ENCODE data around the gene VWA5B2. TPM values are rescaled to one million over a fixed set of nuclear protein-coding genes. Genes with fewer than 3 reads are reported as not detected.
A peak's percentile ranks its signal among the peaks of the same experiment; 100 is the strongest.
"Not testable (repeated sequence)": the region's sequence is repeated elsewhere in the genome, so short reads cannot be mapped to it uniquely, and the experiment has no call there.

VWA5B2 gene
- total and polyA plus RNA-seq, 8 donors = under 0.01 to 100.0 (median 2.4) TPM

- intact Hi-C loops (cut with DNase I; ENCODE audit: low total_unique reads) = no loop called here
- peaks cover 0 to 16% (median 9%) of the 10 kb centered on the region in 4 donors for H3K36me3 ChIP-seq
- no peaks in the 10 kb centered on the region for H3K9me3 ChIP-seq
- DNase-seq = peak in 1 of 2 donors; percentile 65
- H3K4me3 ChIP-seq = peak overlapping the region; percentile 45 to 64 (median 56)
- 2 to 3% (median 2%) methylated on average over 40 to 66 of the region's 66 CpGs for WGBS, 5 donors
- peak overlapping the region in 1 of 5 donors; percentile 7 for H3K27ac ChIP-seq
- peaks cover 30 to 34% (median 32%) of the 10 kb centered on the region in 4 donors for H3K4me1 ChIP-seq
- peaks cover 9 to 95% (median 50%) of the 10 kb centered on the region in 3 donors for H3K27me3 ChIP-seq
- TF ChIP-seq CTCF (IDR thresholded peaks at IDR 0.05) = no peak
- TF ChIP-seq EP300 (IDR thresholded peaks at IDR 0.05) = no peak
- TF ChIP-seq POLR2AphosphoS5 (IDR thresholded peaks at IDR 0.05) = no peak
- TF ChIP-seq POLR2A (IDR thresholded peaks at IDR 0.05) = no peak
Measured at GRCh38 chr3:184261854-184262763, 32.7 kb downstream of the VWA5B2 start.

- peaks cover 9 to 94% (median 52%) of the 10 kb centered on the region in 3 donors for H3K27me3 ChIP-seq
- intact Hi-C loops (cut with DNase I; ENCODE audit: low total_unique reads) = no loop called here
- H3K36me3 ChIP-seq = peaks cover 0 to 11% (median 6%) of the 10 kb centered on the region in 4 donors
- no peaks in the 10 kb centered on the region for H3K9me3 ChIP-seq
- peaks cover 30 to 34% (median 32%) of the 10 kb centered on the region in 4 donors for H3K4me1 ChIP-seq
- peak overlapping the region in 3 of 4 donors; percentile 45 to 64 (median 63) for H3K4me3 ChIP-seq
- 16 to 25% (median 17%) methylated on average over 13 to 15 of the region's 15 CpGs for WGBS, 5 donors
- H3K27ac ChIP-seq = no peak overlapping the region
- TF ChIP-seq EP300 (IDR thresholded peaks at IDR 0.05) = no peak
- TF ChIP-seq CTCF (IDR thresholded peaks at IDR 0.05) = no peak
- TF ChIP-seq POLR2A (IDR thresholded peaks at IDR 0.05) = no peak
- TF ChIP-seq POLR2AphosphoS5 (IDR thresholded peaks at IDR 0.05) = no peak
- DNase-seq = no peak
Measured at GRCh38 chr3:184262764-184263179, 33.4 kb downstream of the VWA5B2 start.

GRCh38 chr3:184267249-184267648 lies 37.9 kb downstream of the VWA5B2 start:
- H3K9me3 ChIP-seq; intact Hi-C loops (cut with DNase I; ENCODE audit: low total_unique reads); H3K4me1 ChIP-seq; H3K4me3 ChIP-seq; DNase-seq; H3K27ac ChIP-seq; H3K36me3 ChIP-seq: not testable (repeated sequence)
- WGBS, 5 donors = 75 to 93% (median 89%) methylated on average over 1 of the region's 1 CpG
- H3K27me3 ChIP-seq = peaks cover under 1 to 84% (median 21%) of the 10 kb centered on the region in 3 donors

GRCh38 chr3:184272269-184272668 lies 42.9 kb downstream of the VWA5B2 start:
- Histone ChIP-seq H3K9me3 (no peaks in the 10 kb centered on the region), H3K4me3 (no peak overlapping the region), H3K4me1 (peaks cover 5 to 10% (median 7%) of the 10 kb centered on the region in 4 donors), H3K27me3 (peaks cover 5 to 78% (median 25%) of the 10 kb centered on the region in 3 donors), H3K27ac (no peak overlapping the region), H3K36me3 (no peaks in the 10 kb centered on the region)
- TF ChIP-seq POLR2AphosphoS5 (IDR thresholded peaks at IDR 0.05) (no peak), CTCF (IDR thresholded peaks at IDR 0.05) (no peak), POLR2A (IDR thresholded peaks at IDR 0.05) (no peak), EP300 (IDR thresholded peaks at IDR 0.05) (no peak)
- DNase-seq = no peak
- intact Hi-C loops (cut with DNase I; ENCODE audit: low total_unique reads) = no loop called here
- WGBS, 5 donors = 30 to 62% (median 50%) methylated on average over 1 of the region's 1 CpG

- WGBS, 5 donors = 59 to 71% (median 63%) methylated on average over 12 of the region's 12 CpGs
- Histone ChIP-seq H3K4me3 (no peak overlapping the region), H3K27ac (no peak overlapping the region), H3K4me1 (peaks cover 5 to 10% (median 7%) of the 10 kb centered on the region in 4 donors), H3K36me3 (no peaks in the 10 kb centered on the region), H3K9me3 (no peaks in the 10 kb centered on the region), H3K27me3 (peaks cover 5 to 56% (median 26%) of the 10 kb centered on the region in 3 donors)
- intact Hi-C loops (cut with DNase I; ENCODE audit: low total_unique reads) = no loop called here
- no peak for TF ChIP-seq POLR2A (IDR thresholded peaks at IDR 0.05)
- no peak for TF ChIP-seq CTCF (IDR thresholded peaks at IDR 0.05)
- no peak for DNase-seq
Measured at GRCh38 chr3:184275381-184275701, 46.0 kb downstream of the VWA5B2 start.

All from stomach (tissue), 9 donors.